Sigmoid colon (tissue), 4 donors: Measurements from ENCODE around the gene PCDHGA6.

Experiments
- CTCF ChIP-seq, 4 experiments: fragments of 450-650 bp in 3 of 4; fragments of 200-600 bp in 1 of 4; IDR thresholded peaks; one replicate each; pipeline ENCODE4 v1.5.1; 2016 to 2019; ENCODE audit warnings: antibody characterized with exemption in 4 of 4, mild to moderate bottlenecking in 3 of 4, moderate library complexity in 2 of 4
- EP300 ChIP-seq, 4 donors: sonication (generic); formaldehyde crosslinking; IDR thresholded peaks; one replicate each; pipeline ENCODE4 v1.6.1; 2017; ENCODE audit warnings: antibody characterized with exemption in 4 of 4
- POLR2A ChIP-seq, 2 donors: fragments of 450-650 bp; IDR thresholded peaks; one replicate each; pipeline ENCODE4 v1.6.1; 2016; ENCODE audit warnings: antibody characterized with exemption in 2 of 2, mild to moderate bottlenecking in 2 of 2, moderate library complexity in 2 of 2
- POLR2AphosphoS5 ChIP-seq, 4 donors: sonication (generic); formaldehyde crosslinking; IDR thresholded peaks; one replicate each; pipeline ENCODE4 v1.6.1; 2017; ENCODE audit warnings: antibody characterized with exemption in 4 of 4

GRCh38 chr5:141402553-141403243, 29.0 kb downstream of the PCDHGA6 start, which contains the start of gene PCDHGA9:
- no peak for TF ChIP-seq CTCF (IDR thresholded peaks at IDR 0.05)
- no peak for TF ChIP-seq POLR2A (IDR thresholded peaks at IDR 0.05)
- TF ChIP-seq POLR2AphosphoS5 (IDR thresholded peaks at IDR 0.05), result no peak
- TF ChIP-seq EP300 (IDR thresholded peaks at IDR 0.05), result no peak
